ENCODE results near the gene QRICH1.

The QRICH1 gene

DNA sequence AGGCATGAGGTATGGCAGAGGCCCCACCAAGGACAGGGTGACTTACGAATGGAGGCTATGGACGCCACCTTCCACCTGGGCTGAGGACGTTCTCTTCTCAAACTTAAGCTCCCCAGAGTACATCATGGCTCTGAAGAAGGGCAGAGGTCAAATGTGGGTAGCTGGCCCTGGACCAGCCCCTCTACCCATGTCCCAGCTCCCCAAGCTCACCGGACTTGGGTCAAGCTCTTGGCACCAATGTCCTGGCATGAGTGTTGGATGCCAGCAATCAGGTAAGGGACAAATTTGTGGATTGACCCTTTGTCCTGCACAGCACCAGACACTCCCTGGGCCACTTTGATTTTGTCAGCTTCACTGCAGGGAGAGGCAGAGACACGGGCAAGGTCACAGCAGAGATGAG lies 69.4 kb downstream of the QRICH1 start:
- DNase-seq (ENCODE audit: low read depth): no peak
- TF ChIP-seq, protein P1, sequence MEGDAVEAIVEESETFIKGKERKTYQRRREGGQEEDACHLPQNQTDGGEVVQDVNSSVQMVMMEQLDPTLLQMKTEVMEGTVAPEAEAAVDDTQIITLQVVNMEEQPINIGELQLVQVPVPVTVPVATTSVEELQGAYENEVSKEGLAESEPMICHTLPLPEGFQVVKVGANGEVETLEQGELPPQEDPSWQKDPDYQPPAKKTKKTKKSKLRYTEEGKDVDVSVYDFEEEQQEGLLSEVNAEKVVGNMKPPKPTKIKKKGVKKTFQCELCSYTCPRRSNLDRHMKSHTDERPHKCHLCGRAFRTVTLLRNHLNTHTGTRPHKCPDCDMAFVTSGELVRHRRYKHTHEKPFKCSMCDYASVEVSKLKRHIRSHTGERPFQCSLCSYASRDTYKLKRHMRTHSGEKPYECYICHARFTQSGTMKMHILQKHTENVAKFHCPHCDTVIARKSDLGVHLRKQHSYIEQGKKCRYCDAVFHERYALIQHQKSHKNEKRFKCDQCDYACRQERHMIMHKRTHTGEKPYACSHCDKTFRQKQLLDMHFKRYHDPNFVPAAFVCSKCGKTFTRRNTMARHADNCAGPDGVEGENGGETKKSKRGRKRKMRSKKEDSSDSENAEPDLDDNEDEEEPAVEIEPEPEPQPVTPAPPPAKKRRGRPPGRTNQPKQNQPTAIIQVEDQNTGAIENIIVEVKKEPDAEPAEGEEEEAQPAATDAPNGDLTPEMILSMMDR (IDR thresholded peaks at IDR 0.05; ENCODE audit: control insufficient read depth, insufficient read depth, low read depth, low read length, missing control alignments): no peak
- no peak overlapping the region for H3K4me3 ChIP-seq (ENCODE audit: control insufficient read depth, low read depth, low read length)

DNA sequence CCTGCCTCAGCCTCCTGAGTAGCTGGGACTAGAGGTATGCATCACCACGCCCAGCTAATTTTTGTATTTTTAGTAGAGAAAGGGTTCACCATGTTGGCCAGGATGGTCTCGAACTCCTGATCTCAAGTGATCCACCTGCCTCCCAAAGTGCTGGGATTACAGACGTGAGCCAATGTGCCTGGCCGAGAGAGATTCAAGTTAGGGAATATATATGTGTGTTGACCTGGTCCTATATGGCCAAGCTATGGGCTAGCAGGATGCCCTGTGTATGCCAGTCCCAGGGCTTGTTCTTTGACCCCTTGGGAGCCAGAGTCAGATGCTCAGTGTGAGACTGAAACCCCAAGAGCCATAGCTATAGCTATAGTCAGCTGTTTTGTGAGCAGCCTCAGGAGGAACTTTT lies 70.1 kb downstream of the QRICH1 start:
- no peak for DNase-seq (ENCODE audit: low read depth)
- H3K4me3 ChIP-seq (ENCODE audit: control insufficient read depth, low read depth, low read length): no peak overlapping the region
- TF ChIP-seq, protein P1 (IDR thresholded peaks at IDR 0.05; ENCODE audit: control insufficient read depth, insufficient read depth, low read depth, low read length, missing control alignments): no peak

DNA sequence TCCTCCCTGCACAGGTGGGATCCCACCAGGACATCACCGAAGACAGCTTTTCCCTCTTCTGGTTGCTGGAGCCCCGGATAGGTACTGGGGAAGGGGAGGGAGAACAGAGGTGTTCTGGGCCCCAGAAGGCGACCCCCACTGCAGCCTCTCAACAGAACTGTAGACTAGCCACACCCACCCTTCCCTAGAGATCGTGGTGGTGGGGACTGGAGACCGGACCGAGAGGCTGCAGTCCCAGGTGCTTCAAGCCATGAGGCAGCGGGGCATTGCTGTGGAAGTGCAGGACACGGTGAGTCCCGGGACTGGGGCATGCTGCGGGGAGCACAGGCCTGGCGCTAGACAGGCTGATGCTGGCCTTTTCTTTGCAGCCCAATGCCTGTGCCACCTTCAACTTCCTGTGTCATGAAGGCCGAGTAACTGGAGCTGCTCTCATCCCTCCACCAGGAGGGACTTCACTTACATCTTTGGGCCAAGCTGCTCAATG lies 71.1 kb downstream of the QRICH1 start:
- no peak for DNase-seq (ENCODE audit: low read depth)
- peak overlapping the region; percentile 76 for H3K4me3 ChIP-seq (ENCODE audit: control insufficient read depth, low read depth, low read length)
- TF ChIP-seq, protein P1 (IDR thresholded peaks at IDR 0.05; ENCODE audit: control insufficient read depth, insufficient read depth, low read depth, low read length, missing control alignments): no peak

DNA sequence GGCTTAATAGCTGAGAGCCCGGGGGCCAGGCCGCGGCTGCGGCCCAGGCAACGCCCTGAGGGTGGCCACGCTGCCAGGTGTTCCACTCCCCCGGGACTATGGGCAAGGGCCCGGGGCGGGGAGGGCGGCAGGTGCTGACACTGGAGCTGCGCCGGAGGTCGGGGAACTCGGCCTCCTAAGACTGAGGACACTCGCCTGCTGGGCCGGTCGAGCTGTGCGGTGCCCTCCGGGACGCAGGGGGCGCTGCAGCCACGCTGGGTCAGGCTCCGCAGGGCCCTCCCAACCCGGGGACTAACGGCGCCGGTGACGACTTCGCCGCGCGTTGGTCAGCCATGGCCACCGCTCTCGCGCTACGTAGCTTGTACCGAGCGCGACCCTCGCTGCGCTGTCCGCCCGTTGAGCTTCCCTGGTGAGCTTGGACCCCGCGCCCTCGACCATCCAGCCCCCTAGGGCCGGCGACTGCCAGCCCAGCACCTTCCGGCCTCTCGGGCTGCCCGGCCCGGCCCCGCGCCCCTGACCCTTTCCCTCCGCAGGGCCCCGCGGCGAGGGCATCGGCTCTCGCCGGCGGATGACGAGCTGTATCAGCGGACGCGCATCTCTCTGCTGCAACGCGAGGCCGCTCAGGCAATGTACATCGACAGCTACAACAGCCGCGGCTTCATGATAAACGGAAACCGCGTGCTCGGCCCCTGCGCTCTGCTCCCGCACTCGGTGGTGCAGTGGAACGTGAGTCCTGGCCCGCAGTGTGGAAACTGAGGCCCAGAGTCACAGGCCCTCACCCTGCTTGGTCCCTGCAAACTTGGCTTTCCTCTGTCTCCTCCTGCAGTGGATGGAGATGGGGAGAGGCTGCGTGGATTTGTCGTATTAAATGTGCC lies 71.8 kb downstream of the QRICH1 start, which contains the start of gene NDUFAF3:
NDUFAF3 (plus strand) TSS at position 309 of the 875 bp plus-strand sequence; CDS start at position 333, 24 bp downstream.
- DNase-seq (ENCODE audit: low read depth): peak; percentile 73
- peak within 1 kb of the TSS; percentile 76 for H3K4me3 ChIP-seq (ENCODE audit: control insufficient read depth, low read depth, low read length)
- TF ChIP-seq, protein P1 (IDR thresholded peaks at IDR 0.05; ENCODE audit: control insufficient read depth, insufficient read depth, low read depth, low read length, missing control alignments): peak; percentile 89

DNA sequence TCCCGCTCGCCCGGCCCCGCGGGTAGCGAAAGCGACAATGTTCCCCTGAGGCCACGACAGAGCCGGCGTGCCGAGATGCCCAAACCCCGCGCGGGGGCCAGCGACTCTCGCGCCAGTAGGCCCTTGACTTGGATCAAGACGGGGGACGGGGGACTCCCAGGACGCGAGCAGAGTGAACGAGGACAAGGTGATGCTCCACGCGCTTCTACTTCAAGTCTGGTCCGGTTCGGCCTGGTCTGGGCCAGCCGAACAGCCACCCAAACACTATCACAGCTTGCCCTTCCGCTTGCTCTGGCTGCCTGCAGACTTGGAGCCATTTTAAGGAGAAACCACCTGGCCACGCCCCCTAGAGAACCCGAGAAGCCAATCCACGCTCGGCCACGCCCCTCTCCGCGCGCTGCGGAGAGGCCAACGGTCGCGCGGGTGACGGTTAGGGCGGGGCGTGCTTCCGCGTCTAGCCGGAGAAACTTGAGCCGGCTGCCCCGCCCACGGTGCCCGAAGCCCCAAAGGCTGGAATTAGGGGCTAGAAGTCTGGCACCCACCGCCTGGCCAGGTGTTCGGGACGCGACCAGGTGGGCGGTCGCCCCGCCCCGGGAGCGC lies 72.6 kb downstream of the QRICH1 start:
- peak overlapping the region; percentile 76 for H3K4me3 ChIP-seq (ENCODE audit: control insufficient read depth, low read depth, low read length)
- TF ChIP-seq, protein P1 (IDR thresholded peaks at IDR 0.05; ENCODE audit: control insufficient read depth, insufficient read depth, low read depth, low read length, missing control alignments): no peak
- peak; percentile 88 for DNase-seq (ENCODE audit: low read depth)

DNA sequence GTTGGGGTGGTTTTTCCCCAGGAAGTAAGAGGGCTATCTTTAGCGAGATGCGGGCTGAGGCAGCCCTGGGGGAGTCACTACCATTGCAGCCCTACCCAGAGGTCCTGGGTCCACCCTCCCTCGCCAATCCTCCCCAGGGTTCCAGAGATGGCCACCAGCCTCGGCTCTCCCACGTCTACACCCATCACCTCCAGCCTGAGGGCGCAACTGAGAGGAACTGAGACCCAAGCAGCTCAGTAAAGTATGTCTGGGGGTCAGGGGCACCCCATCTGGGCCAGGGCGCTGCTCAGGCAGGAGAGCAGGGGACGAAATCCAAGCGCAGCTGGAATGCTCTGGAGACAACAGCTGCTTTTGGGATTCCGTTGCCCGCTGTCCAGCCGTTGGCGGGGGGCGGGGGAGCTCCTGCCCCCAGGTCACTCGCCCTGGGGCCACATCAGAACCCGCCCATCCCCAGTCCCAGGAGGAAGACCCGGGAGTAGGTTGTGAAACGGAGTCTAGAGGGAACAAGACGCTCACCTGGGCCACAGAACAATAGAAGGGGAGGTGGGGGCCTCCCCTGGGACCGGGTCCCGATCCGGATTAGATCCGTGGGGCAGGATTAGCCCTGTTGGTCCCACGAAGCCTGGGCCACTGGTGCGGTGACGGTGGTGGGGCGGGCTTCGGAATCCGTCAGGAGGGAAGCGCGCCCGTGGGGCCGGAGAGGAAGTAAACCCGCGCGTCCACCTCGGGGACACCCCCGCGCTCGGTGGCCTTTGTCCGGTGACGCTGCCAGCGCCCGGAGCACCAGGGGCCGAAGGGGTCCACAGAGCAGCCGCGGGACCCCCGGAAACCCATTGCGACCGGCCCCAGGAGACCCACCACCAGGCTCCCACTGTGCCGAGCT lies 73.3 kb downstream of the QRICH1 start:
- no peak for DNase-seq (ENCODE audit: low read depth)
- H3K4me3 ChIP-seq (ENCODE audit: control insufficient read depth, low read depth, low read length): peak overlapping the region; percentile 76
- TF ChIP-seq, protein P1 (IDR thresholded peaks at IDR 0.05; ENCODE audit: control insufficient read depth, insufficient read depth, low read depth, low read length, missing control alignments): no peak

All from AG09309 (cell line).